ENCODE data around the gene ATP11A. TPM values are rescaled to one million over a fixed set of nuclear protein-coding genes. Genes with fewer than 3 reads are reported as not detected.
A peak's percentile ranks its signal among the peaks of the same experiment; 100 is the strongest.

ATP11A gene
- total and polyA plus RNA-seq, 10 donors = 2.7 to 91.3 (median 59.1) TPM

- H3K9me3 ChIP-seq = no peaks in the 10 kb centered on the region
- no peaks in the 10 kb centered on the region for H3K36me3 ChIP-seq
- H3K27ac ChIP-seq = no peak overlapping the region
- peaks cover 0 to 15% (median 6%) of the 10 kb centered on the region in 6 donors for H3K4me1 ChIP-seq
- H3K27me3 ChIP-seq (replicated peaks in 1 of 7) = peaks cover 0 to 19% (median under 1%) of the 10 kb centered on the region in 7 donors
- TF ChIP-seq, protein P1, sequence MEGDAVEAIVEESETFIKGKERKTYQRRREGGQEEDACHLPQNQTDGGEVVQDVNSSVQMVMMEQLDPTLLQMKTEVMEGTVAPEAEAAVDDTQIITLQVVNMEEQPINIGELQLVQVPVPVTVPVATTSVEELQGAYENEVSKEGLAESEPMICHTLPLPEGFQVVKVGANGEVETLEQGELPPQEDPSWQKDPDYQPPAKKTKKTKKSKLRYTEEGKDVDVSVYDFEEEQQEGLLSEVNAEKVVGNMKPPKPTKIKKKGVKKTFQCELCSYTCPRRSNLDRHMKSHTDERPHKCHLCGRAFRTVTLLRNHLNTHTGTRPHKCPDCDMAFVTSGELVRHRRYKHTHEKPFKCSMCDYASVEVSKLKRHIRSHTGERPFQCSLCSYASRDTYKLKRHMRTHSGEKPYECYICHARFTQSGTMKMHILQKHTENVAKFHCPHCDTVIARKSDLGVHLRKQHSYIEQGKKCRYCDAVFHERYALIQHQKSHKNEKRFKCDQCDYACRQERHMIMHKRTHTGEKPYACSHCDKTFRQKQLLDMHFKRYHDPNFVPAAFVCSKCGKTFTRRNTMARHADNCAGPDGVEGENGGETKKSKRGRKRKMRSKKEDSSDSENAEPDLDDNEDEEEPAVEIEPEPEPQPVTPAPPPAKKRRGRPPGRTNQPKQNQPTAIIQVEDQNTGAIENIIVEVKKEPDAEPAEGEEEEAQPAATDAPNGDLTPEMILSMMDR (IDR thresholded peaks at IDR 0.05 in 8 of 11, conservative IDR thresholded peaks at IDR 0.05 in 3 of 11) = no peak
- TF ChIP-seq POLR2AphosphoS5 (IDR thresholded peaks at IDR 0.05) (no peak), POLR2A (IDR thresholded peaks at IDR 0.05) (no peak)
- intact Hi-C loops (cut with DNase I; ENCODE audit: low total_unique reads) = no loop called here
- DNase-seq = peak; percentile 35
- WGBS, 5 donors = 89 to 93% (median 90%) methylated on average over 35 to 49 of the region's 49 CpGs
- H3K4me3 ChIP-seq = no peak overlapping the region
Measured at GRCh38 chr13:112645327-112645914, 44.4 kb upstream of the ATP11A start.

DNA sequence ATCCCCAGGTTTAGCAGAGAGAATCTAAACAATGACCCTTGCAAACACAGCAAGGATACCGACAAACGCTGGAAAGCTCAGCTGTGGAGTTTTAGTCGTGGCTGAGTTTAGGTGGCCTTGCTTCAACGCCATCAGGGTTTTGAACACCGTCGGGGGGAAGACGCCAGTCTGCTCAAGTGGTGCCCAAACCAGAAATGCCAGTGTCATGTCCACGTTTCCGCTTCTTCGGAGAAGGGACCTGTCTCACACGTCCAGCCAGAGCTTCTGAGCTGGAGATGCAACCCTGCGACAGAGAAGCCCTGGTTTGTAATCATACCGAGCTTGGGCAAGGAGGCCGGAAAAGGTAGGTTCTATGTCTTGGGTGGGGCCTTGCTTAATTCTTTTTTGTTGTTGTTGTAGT, 42.6 kb upstream of the ATP11A start:
- Histone ChIP-seq H3K36me3 (no peaks in the 10 kb centered on the region), H3K4me1 (no peaks in the 10 kb centered on the region), H3K27ac (no peak overlapping the region), H3K9me3 (no peaks in the 10 kb centered on the region), H3K4me3 (no peak overlapping the region), H3K27me3 (replicated peaks in 1 of 7) (peaks cover 0 to 9% (median 0%) of the 10 kb centered on the region in 7 donors)
- TF ChIP-seq POLR2A (IDR thresholded peaks at IDR 0.05) (no peak), POLR2AphosphoS5 (IDR thresholded peaks at IDR 0.05) (no peak)
- TF ChIP-seq, protein P1 (IDR thresholded peaks at IDR 0.05 in 8 of 11, conservative IDR thresholded peaks at IDR 0.05 in 3 of 11) = no peak
- intact Hi-C loops (cut with DNase I; ENCODE audit: low total_unique reads) = no loop called here
- WGBS, 5 donors = 84 to 95% (median 87%) methylated on average over 14 of the region's 14 CpGs
- no peak for DNase-seq

DNA sequence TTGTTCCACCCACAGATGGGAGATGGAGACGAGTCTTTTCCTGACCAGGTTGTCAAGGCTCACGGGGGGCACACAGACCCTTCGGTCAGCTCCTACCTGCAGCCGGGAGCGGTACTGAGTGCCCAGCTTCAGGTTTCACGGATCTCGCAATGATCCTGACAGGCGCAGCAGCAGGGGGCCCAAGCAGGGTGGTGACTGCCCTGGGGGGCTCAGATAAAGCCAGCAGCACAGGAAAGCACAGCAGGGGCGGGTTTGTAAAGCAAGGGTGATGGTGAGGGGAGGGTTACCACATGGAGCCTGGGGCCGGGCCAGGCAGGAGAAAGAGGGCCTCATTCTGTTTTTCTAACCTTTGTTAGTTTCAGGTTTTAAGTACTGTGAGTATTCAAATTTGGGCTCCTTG, 41.7 kb upstream of the ATP11A start:
- DNase-seq = no peak
- WGBS, 5 donors = 87 to 95% (median 91%) methylated on average over 10 of the region's 10 CpGs
- intact Hi-C loops (cut with DNase I; ENCODE audit: low total_unique reads) = no loop called here
- no peak for TF ChIP-seq POLR2A (IDR thresholded peaks at IDR 0.05)
- TF ChIP-seq POLR2AphosphoS5 (IDR thresholded peaks at IDR 0.05) = no peak
- TF ChIP-seq, protein P1 (IDR thresholded peaks at IDR 0.05 in 8 of 11, conservative IDR thresholded peaks at IDR 0.05 in 3 of 11) = no peak
- no peak overlapping the region for H3K4me3 ChIP-seq
- no peaks in the 10 kb centered on the region for H3K36me3 ChIP-seq
- no peak overlapping the region for H3K27ac ChIP-seq
- no peaks in the 10 kb centered on the region for H3K9me3 ChIP-seq
- no peaks in the 10 kb centered on the region for H3K4me1 ChIP-seq
- peaks cover 0 to 4% (median 0%) of the 10 kb centered on the region in 7 donors for H3K27me3 ChIP-seq (replicated peaks in 1 of 7)

GRCh38 chr13:112648966-112649690, 40.7 kb upstream of the ATP11A start:
- 92 to 96% (median 95%) methylated on average over 29 to 31 of the region's 31 CpGs for WGBS, 5 donors
- TF ChIP-seq, protein P1 (IDR thresholded peaks at IDR 0.05 in 8 of 11, conservative IDR thresholded peaks at IDR 0.05 in 3 of 11) = no peak
- TF ChIP-seq POLR2AphosphoS5 (IDR thresholded peaks at IDR 0.05) (no peak), POLR2A (IDR thresholded peaks at IDR 0.05) (no peak)
- Histone ChIP-seq H3K4me1 (no peaks in the 10 kb centered on the region), H3K27ac (no peak overlapping the region), H3K36me3 (no peaks in the 10 kb centered on the region), H3K4me3 (no peak overlapping the region), H3K9me3 (no peaks in the 10 kb centered on the region), H3K27me3 (replicated peaks in 1 of 7) (peaks cover 0 to 4% (median 0%) of the 10 kb centered on the region in 7 donors)
- intact Hi-C loops (cut with DNase I; ENCODE audit: low total_unique reads) = no loop called here
- no peak for DNase-seq
